GM10248 (cell line): ENCODE results near the gene SKAP1.

Source experiments
- CTCF ChIA-PET: fragments of 300-600 bp; sonication (Branson Sonifier 250); formaldehyde crosslinking; extraction: SDS; loops from one replicate; lab custom pipeline; 2021; ENCODE audit warnings: antibody characterized with exemption; lab: Yijun Ruan, JAX
- POLR2A ChIA-PET: fragments of 350-650 bp; sonication (Branson Sonifier 250); formaldehyde crosslinking; extraction: SDS; loops from one replicate; lab custom pipeline; 2020; ENCODE audit warnings: antibody characterized with exemption; lab: Yijun Ruan, JAX
- DNase-seq: peaks from one replicate; pipeline ENCODE4 v3.0.0; 2012; ENCODE audit errors: extremely low spot score
- TF ChIP-seq, protein P1 (sequence below): IDR thresholded peaks from 2 replicates; pipeline ENCODE4 v1.5.1; 2012; ENCODE audit warnings: mild to moderate bottlenecking, low read depth; ENCODE audit errors: extremely low read depth, missing control alignments, control extremely low read depth

Gene SKAP1

GRCh38 chr17:48180842-48181629, 249.0 kb downstream of the SKAP1 start:
- POLR2A ChIA-PET: no interaction called here
- DNase-seq: no peak
- TF ChIP-seq, protein P1, sequence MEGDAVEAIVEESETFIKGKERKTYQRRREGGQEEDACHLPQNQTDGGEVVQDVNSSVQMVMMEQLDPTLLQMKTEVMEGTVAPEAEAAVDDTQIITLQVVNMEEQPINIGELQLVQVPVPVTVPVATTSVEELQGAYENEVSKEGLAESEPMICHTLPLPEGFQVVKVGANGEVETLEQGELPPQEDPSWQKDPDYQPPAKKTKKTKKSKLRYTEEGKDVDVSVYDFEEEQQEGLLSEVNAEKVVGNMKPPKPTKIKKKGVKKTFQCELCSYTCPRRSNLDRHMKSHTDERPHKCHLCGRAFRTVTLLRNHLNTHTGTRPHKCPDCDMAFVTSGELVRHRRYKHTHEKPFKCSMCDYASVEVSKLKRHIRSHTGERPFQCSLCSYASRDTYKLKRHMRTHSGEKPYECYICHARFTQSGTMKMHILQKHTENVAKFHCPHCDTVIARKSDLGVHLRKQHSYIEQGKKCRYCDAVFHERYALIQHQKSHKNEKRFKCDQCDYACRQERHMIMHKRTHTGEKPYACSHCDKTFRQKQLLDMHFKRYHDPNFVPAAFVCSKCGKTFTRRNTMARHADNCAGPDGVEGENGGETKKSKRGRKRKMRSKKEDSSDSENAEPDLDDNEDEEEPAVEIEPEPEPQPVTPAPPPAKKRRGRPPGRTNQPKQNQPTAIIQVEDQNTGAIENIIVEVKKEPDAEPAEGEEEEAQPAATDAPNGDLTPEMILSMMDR: no peak
- CTCF ChIA-PET: no interaction called here

DNA sequence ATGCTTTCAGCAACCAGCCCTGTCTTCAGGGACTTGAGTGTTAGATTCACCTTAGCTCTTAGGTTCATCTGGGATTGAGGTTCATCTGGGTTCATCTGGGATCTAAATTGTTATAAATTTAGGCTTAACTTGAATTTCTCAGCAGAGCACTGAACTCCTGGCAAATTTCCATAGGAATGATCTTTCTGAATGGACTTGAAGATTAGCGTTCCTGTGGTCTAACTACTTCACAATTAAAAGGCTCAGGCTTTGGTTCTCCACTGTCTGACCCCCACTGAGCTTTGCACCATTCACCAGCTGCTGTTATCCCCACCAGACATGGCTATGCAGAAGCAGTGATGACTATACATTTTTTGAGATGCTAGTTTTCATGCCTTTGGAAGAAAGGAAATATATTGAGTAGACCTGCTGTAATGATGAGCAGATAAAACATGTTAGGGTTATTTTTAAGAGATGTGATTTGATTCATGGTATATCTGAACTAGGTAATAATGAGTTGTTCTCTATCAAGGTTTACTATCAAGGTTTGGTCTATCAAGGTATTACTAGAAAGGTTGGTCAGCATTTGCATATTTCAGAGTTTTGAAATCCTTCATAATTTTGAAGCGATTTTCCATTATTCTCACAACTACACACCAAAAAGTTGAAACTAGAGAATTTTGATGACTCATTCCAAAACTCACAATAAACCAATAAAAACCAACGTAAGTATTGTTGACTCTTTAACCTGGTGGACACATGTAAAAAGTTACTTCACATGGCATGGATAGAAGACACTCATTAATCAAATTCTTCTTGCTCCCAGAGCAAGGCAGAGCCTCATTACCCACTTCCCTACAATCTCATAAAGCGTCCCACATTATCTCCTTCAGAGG, 250.7 kb downstream of the SKAP1 start:
- ChIA-PET POLR2A (no interaction called here), CTCF (interaction anchor here (2.4 kb wide), 1 partner anchor 14 kb away, joined by 7 read pairs; no protein-coding TSS in a partner anchor)
- TF ChIP-seq, protein P1: no peak
- no peak for DNase-seq

GRCh38 chr17:48178317-48178716, 251.7 kb downstream of the SKAP1 start:
- no peak for DNase-seq
- ChIA-PET CTCF (interaction anchor here (1.1 to 2.4 kb wide), 4 partner anchors 9 to 31 kb away, joined by 3 to 7 read pairs (median 4); no protein-coding TSS in a partner anchor), POLR2A (no interaction called here)
- TF ChIP-seq, protein P1: no peak

DNA sequence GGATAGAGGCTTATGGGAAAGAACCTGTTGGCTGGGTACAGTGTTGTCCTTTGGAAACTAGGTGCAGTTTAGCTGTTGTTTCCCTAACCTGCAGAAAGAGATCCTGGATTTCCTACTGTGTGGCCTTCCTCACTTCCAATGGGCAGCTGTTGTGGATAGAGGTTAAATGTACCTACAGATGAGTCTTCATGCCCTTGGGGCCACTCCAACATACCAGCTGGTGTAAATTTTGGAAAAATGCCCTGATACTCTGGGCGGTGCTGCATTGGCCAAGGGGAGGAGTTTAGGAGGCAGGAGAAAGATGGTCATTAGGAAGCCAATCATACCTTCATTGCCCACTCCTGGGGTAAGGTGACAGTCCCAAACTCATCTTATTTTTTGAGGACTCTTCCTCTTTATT, 252.2 kb downstream of the SKAP1 start:
- CTCF ChIA-PET: interaction anchor here (1.1 to 1.7 kb wide), 3 partner anchors 9 to 31 kb away, joined by 3 to 4 read pairs (median 4); no protein-coding TSS in a partner anchor
- TF ChIP-seq, protein P1: no peak
- POLR2A ChIA-PET: interaction anchor here (0.5 kb wide), 1 partner anchor 762 kb away, joined by 4 read pairs; no protein-coding TSS in a partner anchor
- DNase-seq: no peak

DNA sequence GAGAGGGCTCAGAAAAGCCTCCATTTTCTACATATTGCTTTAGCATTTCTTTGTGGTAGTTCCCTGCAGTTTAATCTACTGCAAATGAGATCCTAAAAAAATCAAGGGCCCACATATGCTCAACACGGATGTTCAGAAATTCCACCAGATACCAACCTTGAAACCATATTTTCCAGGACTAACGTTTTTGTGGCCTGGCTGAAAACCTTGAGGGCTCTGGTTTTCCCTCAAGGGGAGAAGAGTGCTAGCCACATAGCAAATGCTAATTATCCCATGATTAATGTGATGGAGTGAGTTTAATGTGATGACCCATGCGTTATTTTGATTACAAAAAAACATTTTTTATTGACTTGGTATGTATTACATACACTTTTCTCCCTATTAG, 253.6 kb downstream of the SKAP1 start:
- DNase-seq: no peak
- ChIA-PET CTCF (no interaction called here), POLR2A (no interaction called here)
- TF ChIP-seq, protein P1: no peak
